Adipocyte (in vitro differentiated cells): ENCODE measurements around the gene RND1.
A peak's percentile ranks its signal among the peaks of the same experiment; 100 is the strongest.
"Not testable (repeated sequence)": the region's sequence is repeated elsewhere in the genome, so short reads cannot be mapped to it uniquely, and the experiment has no call there.

Experiments
- DNase-seq: peaks from one replicate; pipeline ENCODE4 v3.0.0-alpha.2; 2015; ENCODE audit warnings: low read depth
- H3K27me3 ChIP-seq: replicated peaks from 2 replicates; pipeline ENCODE4 v1.7.0; 2013; ENCODE audit warnings: mild to moderate bottlenecking, low read length, moderate library complexity; ENCODE audit not compliant: control insufficient read depth, insufficient read depth
- H3K36me3 ChIP-seq: 2 replicates; pipeline ENCODE4 v1.7.0; 2013; ENCODE audit warnings: low read length, mild to moderate bottlenecking, moderate library complexity; ENCODE audit not compliant: control insufficient read depth, insufficient read depth, severe bottlenecking
- H3K4me1 ChIP-seq: 2 replicates; pipeline ENCODE4 v1.7.0; 2013; ENCODE audit warnings: mild to moderate bottlenecking, low read length, moderate library complexity; ENCODE audit not compliant: control insufficient read depth, insufficient read depth
- H3K4me3 ChIP-seq: 2 replicates; pipeline ENCODE4 v1.7.0; 2013; ENCODE audit warnings: mild to moderate bottlenecking, low read length, moderate library complexity
- H3K9ac ChIP-seq: 2 replicates; pipeline ENCODE4 v1.7.0; 2013; ENCODE audit warnings: mild to moderate bottlenecking, low read length, moderate library complexity
- H3K9me3 ChIP-seq: 2 replicates; pipeline ENCODE4 v1.7.0; 2013; ENCODE audit warnings: mild to moderate bottlenecking, low read length, moderate library complexity; ENCODE audit not compliant: control insufficient read depth

The RND1 gene

DNA sequence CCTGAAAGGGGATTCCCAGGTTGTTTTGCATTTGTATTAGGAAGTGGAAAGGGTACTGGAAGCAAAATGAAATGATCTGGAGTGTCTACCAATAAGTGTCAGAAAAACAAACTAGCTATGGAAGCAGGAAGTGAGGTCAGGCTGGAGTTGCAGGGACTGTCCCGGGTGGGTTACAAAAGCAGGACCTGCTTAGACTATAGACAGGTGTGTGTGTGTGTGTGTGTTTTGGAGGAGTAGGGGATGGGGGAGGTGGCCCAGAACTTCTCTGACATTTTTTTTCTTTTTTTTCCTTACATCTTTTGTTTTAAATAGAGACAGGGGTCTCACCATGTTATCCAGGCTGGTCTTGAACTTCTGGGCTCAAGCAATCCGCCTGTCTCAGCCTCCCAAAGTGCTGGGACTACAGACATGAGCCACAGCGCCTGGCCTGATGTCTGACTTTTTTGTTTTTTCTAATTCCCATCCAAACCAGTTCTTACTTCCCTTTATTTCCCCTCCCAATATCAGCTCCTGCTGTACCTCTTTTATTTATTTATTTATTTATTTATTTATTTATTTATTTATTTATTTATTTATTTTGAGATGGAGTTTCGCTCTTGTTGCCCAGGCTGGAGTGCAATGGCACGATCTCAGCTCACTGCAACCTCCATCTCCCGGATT is 512 bp upstream of the RND1 start:
- peaks cover 42% of the 10 kb centered on the region for H3K27me3 ChIP-seq
- peak overlapping the region; percentile 89 for H3K4me3 ChIP-seq
- H3K36me3 ChIP-seq = no peaks in the 10 kb centered on the region
- no peak for DNase-seq
- H3K9ac ChIP-seq = peak overlapping the region; percentile 8
- H3K9me3 ChIP-seq = no peaks in the 10 kb centered on the region
- H3K4me1 ChIP-seq = peaks cover 4% of the 10 kb centered on the region

DNA sequence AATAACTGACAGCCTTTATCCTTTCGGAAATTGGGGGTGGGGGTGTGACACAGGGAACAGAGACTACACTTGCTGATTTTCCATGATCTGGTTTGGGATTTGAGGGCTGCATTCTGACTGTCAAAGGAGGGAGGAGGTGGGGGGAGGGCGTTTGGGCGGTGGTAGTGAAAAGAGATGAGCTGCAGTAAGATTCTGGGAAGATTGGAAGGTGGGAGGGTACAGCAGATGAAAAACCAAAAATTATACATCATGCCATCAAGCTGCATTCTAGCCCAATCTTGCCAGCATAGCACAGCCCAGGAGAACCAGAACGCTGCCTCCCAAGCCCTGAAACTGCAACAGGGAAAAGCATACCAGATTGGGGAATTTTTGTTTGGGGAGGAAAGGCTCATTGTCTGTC is 2.4 kb downstream of the RND1 start:
- H3K9ac ChIP-seq = no peak overlapping the region
- no peaks in the 10 kb centered on the region for H3K9me3 ChIP-seq
- no peak overlapping the region for H3K4me3 ChIP-seq
- peaks cover 4% of the 10 kb centered on the region for H3K4me1 ChIP-seq
- no peaks in the 10 kb centered on the region for H3K36me3 ChIP-seq
- H3K27me3 ChIP-seq = peaks cover 44% of the 10 kb centered on the region
- DNase-seq = no peak

DNA sequence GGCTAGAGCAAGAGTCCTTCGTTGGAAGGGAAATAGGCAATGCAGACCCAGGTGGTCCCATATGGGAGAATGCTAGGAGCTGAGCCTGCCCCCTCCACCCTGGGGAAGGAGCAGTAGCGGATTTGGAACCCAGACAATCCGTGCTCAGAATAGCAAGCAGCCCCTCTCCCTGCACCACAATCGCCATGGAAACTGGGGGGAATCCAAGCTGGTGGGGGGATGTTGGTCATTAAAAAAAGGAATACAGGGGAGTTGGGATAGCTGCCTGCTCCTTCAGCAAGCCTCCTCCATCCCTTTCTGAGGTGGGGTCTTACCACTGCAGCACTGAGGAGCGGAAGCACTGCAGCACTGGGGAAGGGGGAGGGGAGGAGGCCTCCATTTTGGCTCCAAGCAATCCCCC is 2.9 kb downstream of the RND1 start:
- no peak overlapping the region for H3K4me3 ChIP-seq
- H3K27me3 ChIP-seq = peaks cover 48% of the 10 kb centered on the region
- no peaks in the 10 kb centered on the region for H3K9me3 ChIP-seq
- peaks cover 4% of the 10 kb centered on the region for H3K4me1 ChIP-seq
- DNase-seq = no peak
- no peak overlapping the region for H3K9ac ChIP-seq
- no peaks in the 10 kb centered on the region for H3K36me3 ChIP-seq

DNA sequence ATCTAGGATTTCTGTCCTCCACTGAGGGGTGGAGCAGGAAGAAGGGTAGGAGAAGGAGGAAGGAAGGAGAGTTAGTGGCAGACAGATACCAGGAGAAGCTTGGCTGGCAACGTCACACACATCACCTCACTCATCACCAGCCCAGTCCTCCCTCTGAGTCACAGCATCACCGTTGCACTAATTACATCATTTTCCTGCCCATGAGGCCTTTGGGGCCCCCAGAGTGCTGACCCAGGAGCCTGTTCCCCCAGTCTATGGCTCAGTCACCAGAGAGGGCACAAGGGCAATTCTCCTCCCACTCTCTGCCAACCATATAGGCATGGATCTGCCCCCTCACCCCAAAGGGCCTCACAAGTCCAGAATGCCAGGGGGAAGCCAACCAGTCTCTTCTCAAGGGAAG is 4.6 kb downstream of the RND1 start:
- H3K9ac ChIP-seq = no peak overlapping the region
- peaks cover 58% of the 10 kb centered on the region for H3K27me3 ChIP-seq
- peaks cover 4% of the 10 kb centered on the region for H3K4me1 ChIP-seq
- no peak for DNase-seq
- no peaks in the 10 kb centered on the region for H3K9me3 ChIP-seq
- no peak overlapping the region for H3K4me3 ChIP-seq
- no peaks in the 10 kb centered on the region for H3K36me3 ChIP-seq

DNA sequence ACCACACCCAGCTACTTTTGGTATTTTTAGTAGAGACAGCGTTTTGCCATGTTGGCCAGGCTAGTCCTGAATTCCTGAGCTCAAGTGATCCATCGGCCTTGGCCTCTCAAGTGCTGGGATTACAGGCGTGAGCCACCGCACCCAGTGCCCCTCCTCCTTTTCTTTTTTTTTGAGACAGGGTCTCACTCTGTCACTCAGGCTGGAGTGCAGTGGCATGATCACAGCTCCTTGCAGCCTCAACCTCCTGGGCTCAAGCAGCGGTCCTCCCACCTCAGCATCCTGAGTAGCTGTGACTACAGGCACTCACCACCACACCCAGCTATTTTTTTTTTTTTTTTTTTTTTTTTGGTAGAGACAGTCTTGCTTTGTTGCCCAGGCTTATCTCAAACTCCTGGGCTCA is 5.4 kb downstream of the RND1 start:
- H3K9ac ChIP-seq, DNase-seq, H3K4me1 ChIP-seq, H3K4me3 ChIP-seq, H3K36me3 ChIP-seq, H3K9me3 ChIP-seq: not testable (repeated sequence)
- H3K27me3 ChIP-seq = peaks cover 56% of the 10 kb centered on the region

DNA sequence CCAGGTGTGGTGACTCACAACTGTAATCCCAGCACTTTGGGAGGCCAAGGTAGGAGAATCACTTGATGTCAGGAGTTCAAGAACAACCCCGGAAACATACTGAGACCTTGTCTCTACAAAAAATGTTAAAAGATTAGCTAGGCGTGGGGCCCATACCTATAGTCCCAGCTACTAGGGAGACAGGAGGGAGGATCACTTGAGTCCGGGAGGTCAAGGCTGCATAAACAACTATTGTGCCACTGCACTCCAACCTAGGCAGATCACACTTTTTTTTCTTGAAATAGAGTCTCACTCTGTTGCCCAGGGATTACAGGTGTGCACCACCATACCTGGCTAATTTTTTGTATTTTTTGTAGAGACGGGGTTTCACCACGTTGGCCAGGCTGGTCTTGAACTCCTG is 6.1 kb downstream of the RND1 start:
- no peak overlapping the region for H3K9ac ChIP-seq
- no peak for DNase-seq
- no peaks in the 10 kb centered on the region for H3K9me3 ChIP-seq

DNA sequence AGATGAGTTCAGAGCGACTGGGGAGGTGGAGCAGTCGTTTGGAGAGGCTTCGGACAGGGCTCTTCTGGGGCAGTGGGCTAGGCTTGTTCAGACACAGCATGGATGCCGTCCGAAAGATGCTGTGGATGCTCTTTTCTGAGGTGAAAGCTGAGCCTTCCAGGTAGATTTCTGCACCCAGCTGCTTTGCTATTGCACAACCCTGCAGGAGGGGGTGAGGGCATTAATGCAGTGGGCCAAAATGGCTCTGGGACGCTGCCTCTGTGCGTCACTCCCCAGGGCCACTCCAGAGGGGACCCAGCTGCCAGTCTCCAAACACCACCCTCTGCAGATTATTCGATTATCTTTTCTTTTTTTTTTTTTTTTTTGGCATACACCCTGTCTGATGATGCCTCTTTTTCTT is 7.6 kb downstream of the RND1 start:
- Histone ChIP-seq H3K9me3 (no peaks in the 10 kb centered on the region), H3K9ac (no peak overlapping the region), H3K4me1 (peaks cover 1% of the 10 kb centered on the region), H3K27me3 (peaks cover 34% of the 10 kb centered on the region), H3K4me3 (no peak overlapping the region), H3K36me3 (no peaks in the 10 kb centered on the region)
- no peak for DNase-seq

More for the DNA sequence above, 6.1 kb downstream of the RND1 start:
- no peaks in the 10 kb centered on the region for H3K36me3 ChIP-seq
- peaks cover 50% of the 10 kb centered on the region for H3K27me3 ChIP-seq
- H3K4me1 ChIP-seq = no peaks in the 10 kb centered on the region
- H3K4me3 ChIP-seq = no peak overlapping the region

DNA sequence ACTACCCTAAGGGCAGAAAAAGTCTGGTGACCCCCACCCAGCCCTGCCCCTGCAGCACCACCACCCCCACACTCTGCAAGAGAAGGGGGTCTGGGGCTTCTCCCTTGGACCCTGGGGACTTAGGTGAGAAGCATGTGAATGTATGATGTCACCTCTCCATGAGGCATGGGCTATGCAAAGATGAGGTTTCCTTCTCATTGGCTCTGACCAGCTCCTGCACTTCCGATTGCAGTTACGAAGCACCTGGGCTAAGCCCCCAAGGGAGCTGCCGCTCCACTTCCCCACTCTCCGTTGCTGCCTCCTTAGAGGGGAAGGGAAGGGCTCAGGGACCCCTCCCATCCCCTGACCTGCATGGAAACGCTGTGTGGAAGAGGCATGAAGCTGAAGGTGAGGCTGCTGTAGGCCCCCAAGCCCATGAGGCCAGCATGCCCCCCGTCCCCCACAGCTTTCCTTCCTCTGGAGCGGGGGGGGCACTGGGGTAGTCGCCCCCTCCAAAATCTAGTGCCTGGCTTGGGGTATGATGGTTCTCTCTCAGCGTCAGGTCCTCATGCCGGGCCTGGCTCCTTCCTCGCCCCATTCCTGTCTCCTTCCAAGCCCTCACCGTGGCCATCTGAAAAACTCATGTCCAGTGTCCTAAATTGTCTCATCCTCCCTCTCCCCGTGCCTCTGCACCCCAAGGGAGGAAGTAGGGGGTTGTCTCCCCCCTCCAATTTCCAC is 8.2 kb downstream of the RND1 start:
- peaks cover 28% of the 10 kb centered on the region for H3K27me3 ChIP-seq
- peaks cover 7% of the 10 kb centered on the region for H3K4me1 ChIP-seq
- no peaks in the 10 kb centered on the region for H3K9me3 ChIP-seq
- DNase-seq = no peak
- H3K9ac ChIP-seq = no peak overlapping the region
- H3K4me3 ChIP-seq = no peak overlapping the region
- H3K36me3 ChIP-seq = no peaks in the 10 kb centered on the region

DNA sequence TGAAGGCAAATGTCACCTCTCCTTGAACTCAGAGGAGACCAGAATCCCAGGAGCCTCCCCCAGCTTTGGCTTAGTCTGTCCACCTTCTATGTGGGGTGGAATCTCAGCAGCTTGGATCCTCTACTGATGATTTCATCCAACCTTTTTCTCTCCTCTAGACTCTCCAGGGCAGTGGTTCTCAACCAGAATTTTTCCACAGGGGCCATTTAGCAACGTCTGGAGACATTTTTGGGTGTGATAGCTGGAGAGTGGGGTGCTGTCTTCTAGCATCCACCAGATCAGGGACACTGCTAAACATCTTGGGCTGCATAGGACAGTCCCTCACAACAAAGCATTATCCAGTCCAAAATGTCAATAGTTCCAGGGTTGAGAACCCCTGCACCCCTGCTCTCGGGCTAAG is 9.3 kb downstream of the RND1 start:
- Histone ChIP-seq H3K4me1 (peaks cover 8% of the 10 kb centered on the region), H3K4me3 (no peak overlapping the region), H3K27me3 (peaks cover 18% of the 10 kb centered on the region), H3K9me3 (no peaks in the 10 kb centered on the region), H3K36me3 (no peaks in the 10 kb centered on the region), H3K9ac (no peak overlapping the region)
- no peak for DNase-seq

DNA sequence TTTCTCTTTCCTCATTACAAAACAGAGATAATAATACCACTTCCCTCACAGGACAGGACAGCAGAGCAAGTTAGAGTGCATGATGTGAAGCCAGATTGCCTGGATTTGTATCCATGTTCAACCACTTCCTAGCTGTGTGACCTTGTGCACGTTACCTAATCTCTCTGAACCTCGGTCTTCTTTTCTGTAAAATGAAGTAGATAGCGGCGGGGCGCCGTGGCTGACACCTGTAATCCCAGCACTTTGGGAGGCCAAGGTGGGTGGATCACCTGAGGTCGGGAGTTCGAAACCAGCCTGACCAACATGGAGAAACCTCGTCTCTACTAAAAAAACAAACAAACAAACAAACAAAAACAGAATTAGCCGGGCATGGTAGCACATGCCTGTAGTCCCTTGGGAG is 10.7 kb downstream of the RND1 start:
- H3K9ac ChIP-seq, H3K9me3 ChIP-seq, H3K4me3 ChIP-seq, H3K36me3 ChIP-seq, DNase-seq: not testable (repeated sequence)
- H3K4me1 ChIP-seq = peaks cover 17% of the 10 kb centered on the region
- H3K27me3 ChIP-seq = peaks cover 14% of the 10 kb centered on the region

DNA sequence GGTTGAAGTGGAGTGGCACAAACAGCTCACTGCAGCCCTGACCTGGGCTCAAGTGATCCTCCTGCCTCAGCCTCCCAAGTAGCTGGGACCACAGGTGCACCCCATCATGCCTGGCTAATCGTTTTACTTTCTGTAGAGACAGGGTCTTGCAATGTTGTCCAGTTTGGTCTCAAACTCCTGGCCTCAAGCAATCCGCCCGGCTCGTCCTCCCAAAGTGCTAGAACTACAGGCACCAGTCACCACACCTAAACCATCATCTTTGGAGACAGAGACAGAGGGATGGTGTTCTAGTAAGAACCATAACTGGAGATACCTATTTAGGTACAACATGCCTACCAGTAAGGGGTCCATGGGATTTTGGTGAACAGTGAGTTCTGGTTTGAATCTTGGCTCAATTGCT is 11.2 kb downstream of the RND1 start:
- H3K27me3 ChIP-seq = peaks cover 14% of the 10 kb centered on the region
- H3K4me3 ChIP-seq = no peak overlapping the region
- DNase-seq = no peak
- H3K36me3 ChIP-seq = peaks cover 5% of the 10 kb centered on the region
- no peaks in the 10 kb centered on the region for H3K9me3 ChIP-seq
- H3K4me1 ChIP-seq = peaks cover 17% of the 10 kb centered on the region
- H3K9ac ChIP-seq = no peak overlapping the region
